ENCODE data around the gene ARHGAP26.

The ARHGAP26 gene

GRCh38 chr5:143152445-143152844 is 382.3 kb downstream of the ARHGAP26 start:
- FAIRE-seq (no peak), DNase-seq (ENCODE audit: low spot score) (no peak)

GRCh38 chr5:143153332-143154119 is 383.3 kb downstream of the ARHGAP26 start:
- no peak for DNase-seq (ENCODE audit: low spot score)
- FAIRE-seq: no peak

- FAIRE-seq (no peak), DNase-seq (ENCODE audit: low spot score) (peak; percentile 50)
Measured at GRCh38 chr5:143154510-143155370, 384.6 kb downstream of the ARHGAP26 start.

GRCh38 chr5:143155455-143155854 is 385.3 kb downstream of the ARHGAP26 start:
- no peak for FAIRE-seq
- no peak for DNase-seq (ENCODE audit: low spot score)

GRCh38 chr5:143156086-143156485 is 385.9 kb downstream of the ARHGAP26 start:
- DNase-seq (ENCODE audit: low spot score) (no peak), FAIRE-seq (no peak)

GRCh38 chr5:143156572-143156971 is 386.4 kb downstream of the ARHGAP26 start:
- DNase-seq (ENCODE audit: low spot score): no peak

GRCh38 chr5:143159031-143159430 is 388.9 kb downstream of the ARHGAP26 start:
- FAIRE-seq: no peak
- no peak for DNase-seq (ENCODE audit: low spot score)

More at GRCh38 chr5:143156572-143156971, 386.4 kb downstream of the ARHGAP26 start:
- FAIRE-seq: no peak

- no peak for DNase-seq (ENCODE audit: low spot score)
- FAIRE-seq: no peak
Measured at GRCh38 chr5:143161885-143162540, 391.8 kb downstream of the ARHGAP26 start.

GRCh38 chr5:143162810-143163209 is 392.6 kb downstream of the ARHGAP26 start:
- FAIRE-seq: no peak

GRCh38 chr5:143164557-143164956 is 394.4 kb downstream of the ARHGAP26 start:
- no peak for DNase-seq (ENCODE audit: low spot score)
- FAIRE-seq: peak; percentile 22

More at GRCh38 chr5:143162810-143163209, 392.6 kb downstream of the ARHGAP26 start:
- no peak for DNase-seq (ENCODE audit: low spot score)

GRCh38 chr5:143165049-143165880 is 395.1 kb downstream of the ARHGAP26 start:
- DNase-seq (ENCODE audit: low spot score) (no peak), FAIRE-seq (no peak)

- DNase-seq (ENCODE audit: low spot score): no peak
- no peak for FAIRE-seq
Measured at GRCh38 chr5:143166090-143166489, 395.9 kb downstream of the ARHGAP26 start.

GRCh38 chr5:143166661-143167420 is 396.7 kb downstream of the ARHGAP26 start:
- FAIRE-seq (peak; percentile 96), DNase-seq (ENCODE audit: low spot score) (peak; percentile 85)

GRCh38 chr5:143168171-143168741 is 398.1 kb downstream of the ARHGAP26 start:
- FAIRE-seq: no peak

GRCh38 chr5:143168921-143169810 is 399.0 kb downstream of the ARHGAP26 start:
- DNase-seq (ENCODE audit: low spot score): no peak
- no peak for FAIRE-seq

More at GRCh38 chr5:143168171-143168741, 398.1 kb downstream of the ARHGAP26 start:
- DNase-seq (ENCODE audit: low spot score): no peak

- FAIRE-seq (no peak), DNase-seq (ENCODE audit: low spot score) (no peak)
Measured at GRCh38 chr5:143170104-143170503, 399.9 kb downstream of the ARHGAP26 start.

GRCh38 chr5:143170977-143171376 is 400.8 kb downstream of the ARHGAP26 start:
- FAIRE-seq: no peak
- no peak for DNase-seq (ENCODE audit: low spot score)

GRCh38 chr5:143172739-143173138 is 402.6 kb downstream of the ARHGAP26 start:
- DNase-seq (ENCODE audit: low spot score) (no peak), FAIRE-seq (no peak)

All from RCC 7860 (cell line).